ENCODE data around the gene PRKAR2B.

DNA sequence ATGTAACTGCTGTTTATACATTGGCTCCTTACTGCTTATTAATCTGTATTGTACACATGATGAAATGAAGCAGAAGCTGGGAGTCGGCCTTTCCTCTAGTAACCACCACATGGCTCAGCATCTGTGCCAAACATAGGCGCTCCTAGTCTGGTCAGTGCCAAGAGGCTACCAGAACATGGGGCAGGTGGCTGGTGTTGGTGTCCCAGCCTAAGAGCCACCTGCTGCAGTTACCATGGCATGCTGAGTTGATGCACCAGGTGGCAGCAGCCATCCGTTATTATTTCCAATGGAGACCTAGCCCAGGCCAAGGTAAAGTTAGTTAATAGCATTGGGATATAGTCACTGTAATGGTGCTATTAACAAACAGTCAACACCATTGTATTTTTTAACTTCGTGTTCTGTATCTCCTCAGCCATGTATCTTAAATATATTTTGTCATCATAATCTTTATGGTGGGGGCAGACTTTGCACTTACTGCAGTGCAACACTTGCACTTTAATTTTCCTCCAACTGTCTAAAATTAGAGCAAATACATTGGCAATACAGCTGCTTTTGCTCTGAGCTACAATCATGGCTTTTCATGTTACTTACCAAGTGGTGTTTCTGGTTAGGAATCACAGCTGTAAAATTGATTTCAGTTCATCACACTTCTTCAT is 157.4 kb downstream of the PRKAR2B start:
- TF ChIP-seq, protein P1, sequence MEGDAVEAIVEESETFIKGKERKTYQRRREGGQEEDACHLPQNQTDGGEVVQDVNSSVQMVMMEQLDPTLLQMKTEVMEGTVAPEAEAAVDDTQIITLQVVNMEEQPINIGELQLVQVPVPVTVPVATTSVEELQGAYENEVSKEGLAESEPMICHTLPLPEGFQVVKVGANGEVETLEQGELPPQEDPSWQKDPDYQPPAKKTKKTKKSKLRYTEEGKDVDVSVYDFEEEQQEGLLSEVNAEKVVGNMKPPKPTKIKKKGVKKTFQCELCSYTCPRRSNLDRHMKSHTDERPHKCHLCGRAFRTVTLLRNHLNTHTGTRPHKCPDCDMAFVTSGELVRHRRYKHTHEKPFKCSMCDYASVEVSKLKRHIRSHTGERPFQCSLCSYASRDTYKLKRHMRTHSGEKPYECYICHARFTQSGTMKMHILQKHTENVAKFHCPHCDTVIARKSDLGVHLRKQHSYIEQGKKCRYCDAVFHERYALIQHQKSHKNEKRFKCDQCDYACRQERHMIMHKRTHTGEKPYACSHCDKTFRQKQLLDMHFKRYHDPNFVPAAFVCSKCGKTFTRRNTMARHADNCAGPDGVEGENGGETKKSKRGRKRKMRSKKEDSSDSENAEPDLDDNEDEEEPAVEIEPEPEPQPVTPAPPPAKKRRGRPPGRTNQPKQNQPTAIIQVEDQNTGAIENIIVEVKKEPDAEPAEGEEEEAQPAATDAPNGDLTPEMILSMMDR (conservative IDR thresholded peaks at IDR 0.05; ENCODE audit: low read length), result peak; percentile 84
- TF ChIP-seq EZH2phosphoT487 (IDR thresholded peaks at IDR 0.05; ENCODE audit: borderline replicate concordance, low read depth, low read length), result no peak
